HG03558 (cell line): Measurements from ENCODE around the gene RPL3.

Experiments used
- ATAC-seq: cut with Tn5 transposase; IDR thresholded peaks from one replicate; pipeline ENCODE4 v1.9.1; 2021; ENCODE audit warnings: moderate number of reproducible peaks; ENCODE audit not compliant: unreplicated experiment; ENCODE audit errors: extremely low read depth

The RPL3 gene

GRCh38 chr22:39267974-39268373, 51.4 kb downstream of the RPL3 start:
- no peak for ATAC-seq

GRCh38 chr22:39266398-39267030, 52.9 kb downstream of the RPL3 start:
- peak; percentile 43 for ATAC-seq

- no peak for ATAC-seq
Observed at GRCh38 chr22:39265143-39265886, 54.1 kb downstream of the RPL3 start.

GRCh38 chr22:39264349-39265038, 54.9 kb downstream of the RPL3 start:
- ATAC-seq: no peak

GRCh38 chr22:39263626-39264348, 55.6 kb downstream of the RPL3 start:
- ATAC-seq: no peak
